NOMO-1 treated with dmso at 0.1 percent for 144 hours (cell line): ENCODE results near the gene EHBP1L1.
"Not testable (repeated sequence)": the region's sequence is repeated elsewhere in the genome, so short reads cannot be mapped to it uniquely, and the experiment has no call there.

Experiments
- DNase-seq: peaks from one replicate; lab custom pipeline; 2025; ENCODE audit not compliant: unreplicated experiment; lab: John Stamatoyannopoulos, UW

Gene EHBP1L1

DNA sequence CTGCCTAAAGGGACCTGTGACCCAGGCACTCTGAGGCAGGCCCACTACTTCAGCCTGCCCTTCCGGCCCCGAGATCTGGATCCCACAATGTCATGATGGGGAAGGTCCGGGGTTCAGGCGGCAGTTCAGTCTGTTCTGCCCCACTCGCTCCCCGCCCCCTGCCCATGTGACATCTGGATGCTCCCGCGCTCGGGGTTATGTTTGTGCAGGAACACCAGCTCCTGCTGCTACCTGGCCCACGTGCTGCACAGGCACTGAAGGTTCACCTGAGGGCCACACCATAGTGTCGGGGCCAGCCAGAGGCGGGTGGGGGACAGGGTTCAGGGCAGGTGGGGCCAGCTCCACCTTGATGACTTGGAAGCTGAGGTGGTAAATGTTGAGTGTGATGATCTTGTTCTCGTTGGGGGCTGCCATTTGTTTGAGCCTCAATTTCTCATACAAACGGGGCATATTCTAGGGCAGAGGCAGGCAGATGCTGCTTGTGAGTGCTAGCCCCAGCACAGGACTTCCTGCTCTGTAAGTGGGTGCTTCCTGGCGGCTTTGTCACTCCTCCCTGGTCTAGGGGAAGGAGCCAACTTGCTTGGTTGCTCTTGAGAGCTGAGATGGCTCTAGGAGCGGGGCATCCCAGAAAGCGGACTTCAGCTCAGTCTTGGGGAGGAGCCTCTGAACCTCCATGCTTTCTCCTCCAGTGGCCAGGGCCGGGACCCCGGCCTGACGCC lies 57.7 kb downstream of the EHBP1L1 start:
- DNase-seq, result no peak

DNA sequence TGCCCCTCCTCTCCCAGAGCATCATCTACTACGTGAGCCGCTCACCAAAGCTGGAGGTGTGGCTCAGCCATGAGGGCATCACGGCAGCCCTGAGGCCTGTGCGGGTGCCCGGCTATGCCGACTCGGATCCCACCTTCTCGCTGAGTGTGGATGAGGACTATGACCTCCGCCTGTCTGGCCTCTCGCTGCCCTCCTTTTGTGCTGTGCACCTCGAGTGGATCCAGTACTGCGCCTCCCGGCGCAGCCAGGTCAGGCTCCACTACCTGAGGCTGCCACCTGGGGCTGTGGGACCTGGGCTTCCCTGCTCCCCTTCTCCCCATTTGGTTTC lies 58.2 kb downstream of the EHBP1L1 start:
- no peak for DNase-seq

DNA sequence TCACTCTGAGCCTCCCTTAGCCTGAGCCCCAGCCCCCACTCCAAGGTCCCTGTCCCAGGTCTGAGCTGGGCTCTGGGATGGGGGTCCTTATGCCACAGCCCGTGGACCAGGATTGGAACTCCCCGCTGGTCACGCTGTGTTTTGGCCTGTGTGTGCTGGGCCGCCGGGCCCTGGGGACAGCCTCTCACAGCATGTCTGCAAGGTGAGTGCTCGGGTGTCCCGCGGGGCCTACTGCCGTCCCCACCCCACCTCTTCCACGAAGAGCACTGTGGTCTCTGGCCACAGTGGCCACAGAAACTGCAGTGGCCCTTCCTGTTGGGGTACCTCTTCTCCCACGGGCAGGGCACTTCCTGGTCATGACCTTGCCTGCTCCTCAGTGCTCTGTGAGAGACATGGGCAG lies 58.6 kb downstream of the EHBP1L1 start:
- DNase-seq, result no peak

DNA sequence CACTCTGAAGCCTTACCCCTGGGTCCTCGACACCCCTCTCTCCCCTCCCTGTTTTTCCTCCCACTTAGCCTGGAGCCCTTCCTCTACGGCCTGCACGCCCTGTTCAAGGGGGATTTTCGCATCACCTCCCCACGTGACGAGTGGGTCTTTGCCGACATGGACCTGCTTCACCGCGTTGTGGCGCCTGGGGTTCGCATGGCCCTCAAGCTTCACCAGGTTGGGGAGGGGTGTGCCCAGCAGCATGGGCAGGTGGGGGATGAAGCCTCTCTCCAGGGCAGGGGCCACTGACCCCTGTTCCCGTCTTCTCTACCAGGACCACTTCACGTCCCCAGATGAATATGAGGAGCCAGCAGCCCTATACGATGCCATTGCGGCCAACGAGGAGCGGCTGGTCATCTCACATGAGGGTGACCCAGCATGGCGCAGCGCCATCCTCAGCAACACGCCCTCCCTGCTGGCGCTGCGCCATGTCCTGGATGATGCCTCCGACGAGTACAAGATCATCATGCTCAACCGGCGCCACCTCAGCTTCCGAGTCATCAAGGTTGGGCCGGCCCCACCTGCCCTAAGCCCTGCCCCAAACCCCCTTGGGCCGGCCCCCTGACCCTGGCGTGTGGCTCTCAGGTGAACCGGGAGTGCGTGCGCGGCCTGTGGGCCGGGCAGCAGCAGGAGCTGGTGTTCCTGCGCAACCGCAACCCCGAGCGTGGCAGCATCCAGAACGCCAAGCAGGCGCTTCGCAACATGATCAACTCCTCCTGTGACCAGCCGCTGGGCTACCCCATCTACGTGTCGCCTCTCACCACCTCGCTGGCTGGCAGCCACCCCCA lies 59.3 kb downstream of the EHBP1L1 start:
- no peak for DNase-seq

DNA sequence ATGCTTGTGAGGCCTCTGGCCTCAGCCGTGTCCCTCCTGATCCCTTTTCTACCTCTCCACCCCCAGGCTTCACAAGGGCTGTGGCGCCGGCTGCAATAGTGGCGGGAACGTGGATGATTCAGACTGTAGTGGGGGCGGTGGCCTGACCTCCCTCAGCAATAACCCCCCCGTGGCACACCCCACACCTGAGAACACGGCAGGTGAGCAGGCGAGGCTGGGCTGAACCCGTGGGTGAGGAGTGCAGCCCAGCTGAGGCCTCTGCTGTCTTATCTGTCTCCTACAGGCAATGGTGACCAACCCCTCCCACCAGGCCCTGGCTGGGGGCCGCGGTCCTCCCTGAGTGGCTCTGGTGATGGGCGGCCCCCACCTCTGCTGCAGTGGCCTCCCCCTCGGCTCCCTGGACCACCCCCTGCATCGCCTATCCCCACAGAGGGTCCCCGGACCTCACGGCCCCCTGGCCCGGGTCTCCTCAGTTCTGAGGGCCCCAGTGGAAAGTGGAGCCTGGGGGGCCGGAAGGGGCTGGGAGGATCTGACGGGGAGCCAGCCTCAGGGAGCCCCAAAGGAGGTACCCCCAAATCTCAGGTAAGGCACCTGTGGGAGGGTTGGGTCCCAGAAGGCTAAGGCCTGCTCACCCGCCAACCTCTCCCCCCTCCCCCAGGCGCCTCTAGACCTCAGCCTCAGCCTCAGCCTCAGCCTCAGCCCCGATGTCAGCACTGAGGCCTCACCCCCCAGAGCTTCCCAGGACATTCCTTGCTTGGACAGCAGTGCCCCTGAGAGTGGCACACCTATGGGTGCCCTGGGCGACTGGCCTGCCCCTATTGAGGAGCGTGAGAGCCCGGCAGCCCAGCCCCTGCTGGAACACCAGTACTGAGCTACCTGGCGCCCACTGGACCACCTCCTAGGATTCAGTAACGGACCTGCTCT lies 60.5 kb downstream of the EHBP1L1 start:
- DNase-seq, result no peak

DNA sequence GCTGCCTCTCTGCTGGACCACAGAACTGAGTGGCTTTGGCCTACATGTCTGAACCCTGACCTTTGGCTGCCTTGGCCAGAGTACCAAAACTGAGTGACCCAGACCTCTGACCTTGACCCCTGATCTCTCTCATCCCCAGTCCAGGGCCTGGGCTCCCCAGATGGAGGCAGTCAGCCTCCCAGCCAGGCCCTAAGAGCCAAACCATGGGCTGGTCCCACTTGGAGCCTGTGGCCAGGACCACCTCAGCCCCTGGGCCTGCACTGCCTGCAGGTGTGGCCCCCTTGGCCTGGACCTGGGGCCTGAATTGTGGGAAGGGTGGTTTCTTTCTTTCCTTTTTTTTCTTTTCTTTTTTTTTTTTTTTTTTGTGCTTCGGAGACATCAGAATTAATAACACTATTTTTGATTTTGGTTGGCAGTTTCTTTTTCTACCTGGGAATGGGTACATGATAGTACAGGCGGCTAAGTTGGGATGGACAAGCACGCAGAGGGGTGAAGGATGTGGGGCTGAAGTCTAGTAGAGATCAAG lies 61.2 kb downstream of the EHBP1L1 start:
- no peak for DNase-seq

DNA sequence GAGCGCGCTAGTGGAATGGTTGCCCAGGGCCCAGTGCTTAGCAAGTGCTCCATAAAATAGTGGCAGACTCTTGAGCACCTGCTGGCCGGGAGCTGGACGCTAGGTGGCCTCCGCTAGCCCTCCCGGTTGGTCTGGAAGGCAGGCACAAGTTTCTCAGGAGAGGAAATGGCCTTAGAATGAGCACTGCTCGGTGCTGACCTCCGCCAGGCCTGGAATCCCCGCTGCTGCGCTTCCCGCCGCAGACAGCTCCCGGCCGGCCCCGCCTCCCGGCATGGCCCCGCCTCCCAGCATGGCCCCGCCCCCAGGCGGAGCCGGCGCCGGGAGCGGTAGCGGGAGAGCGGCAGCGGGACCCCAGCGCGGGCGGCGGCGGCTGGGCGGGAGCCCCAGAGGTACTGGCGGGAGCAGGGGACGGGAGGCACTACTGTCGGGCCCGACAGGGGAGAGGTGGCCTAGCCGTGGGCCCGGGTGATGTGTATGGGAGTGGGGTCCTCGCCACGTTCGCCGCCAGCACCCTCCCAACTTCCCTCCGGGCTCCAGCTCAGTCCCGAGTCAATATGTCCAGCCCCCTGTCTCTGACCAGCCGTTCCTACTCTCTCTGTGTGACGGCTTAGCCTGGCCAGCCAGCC lies 62.1 kb downstream of the EHBP1L1 start, which contains the start of gene SIPA1:
Gene SIPA1, plus strand, starts transcription at position 308 of the 626 bp plus-strand sequence. CDS start 2,821 bp downstream, outside the sequence.
- DNase-seq, result peak; percentile 24

DNA sequence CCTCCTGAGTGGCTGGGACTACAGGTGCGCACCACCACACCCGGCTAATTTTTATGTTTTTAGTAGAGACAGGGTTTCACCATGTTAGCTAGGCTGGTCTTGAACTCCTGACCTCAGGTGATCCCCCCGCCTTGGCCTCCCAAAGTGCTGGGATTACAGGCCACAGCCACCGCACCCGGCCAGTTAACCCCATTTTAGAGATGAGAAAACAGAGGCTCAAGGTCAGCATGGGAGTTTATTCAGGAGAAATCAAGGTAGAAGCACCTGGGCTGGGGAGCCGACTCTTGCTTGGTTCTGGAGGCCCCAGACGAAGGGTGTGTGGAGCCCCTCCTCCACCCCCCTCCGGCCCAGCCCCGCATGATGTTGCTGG lies 63.4 kb downstream of the EHBP1L1 start:
- DNase-seq, result not testable (repeated sequence)

DNA sequence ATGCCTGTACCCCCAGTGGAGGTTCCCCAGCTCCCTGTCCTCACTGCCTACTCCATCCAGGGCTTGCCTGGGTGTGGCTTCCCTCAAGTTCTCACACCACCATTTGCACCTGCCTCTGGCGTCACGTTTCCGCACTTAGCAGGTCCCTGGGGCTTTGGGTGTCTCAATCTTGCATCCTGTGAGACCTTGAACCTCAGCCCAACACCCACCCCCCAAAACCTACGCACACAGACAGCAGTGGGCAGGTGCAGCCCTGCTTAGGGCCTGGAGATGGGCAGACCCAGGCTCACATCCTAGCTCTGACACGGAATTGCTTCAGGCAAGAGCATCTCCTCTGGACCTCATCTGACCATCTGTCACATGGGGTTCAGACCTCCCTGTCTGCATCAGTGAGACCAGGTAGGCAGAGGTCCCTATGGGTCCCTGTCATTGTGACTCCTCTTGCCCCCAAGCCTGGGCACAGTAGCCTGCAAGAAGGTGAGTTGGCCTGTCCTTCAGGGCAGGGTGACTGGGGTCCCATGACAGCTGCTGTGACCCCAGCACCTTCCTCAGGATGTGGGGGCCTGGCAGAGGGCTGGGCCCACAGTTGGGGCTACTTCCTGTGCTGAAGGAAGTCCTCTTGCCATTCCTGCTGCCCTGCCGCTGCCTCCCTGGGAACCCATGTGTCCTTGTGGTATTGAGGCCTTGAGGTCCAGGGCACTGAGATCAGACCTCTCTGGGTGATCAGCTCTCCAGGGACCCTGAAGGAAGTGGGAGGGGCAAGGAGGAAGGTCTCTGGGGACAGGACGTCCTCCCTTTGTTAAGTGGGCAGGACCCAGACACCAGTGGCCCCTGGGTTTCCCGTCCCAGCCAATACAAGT lies 64.0 kb downstream of the EHBP1L1 start:
- DNase-seq, result no peak

DNA sequence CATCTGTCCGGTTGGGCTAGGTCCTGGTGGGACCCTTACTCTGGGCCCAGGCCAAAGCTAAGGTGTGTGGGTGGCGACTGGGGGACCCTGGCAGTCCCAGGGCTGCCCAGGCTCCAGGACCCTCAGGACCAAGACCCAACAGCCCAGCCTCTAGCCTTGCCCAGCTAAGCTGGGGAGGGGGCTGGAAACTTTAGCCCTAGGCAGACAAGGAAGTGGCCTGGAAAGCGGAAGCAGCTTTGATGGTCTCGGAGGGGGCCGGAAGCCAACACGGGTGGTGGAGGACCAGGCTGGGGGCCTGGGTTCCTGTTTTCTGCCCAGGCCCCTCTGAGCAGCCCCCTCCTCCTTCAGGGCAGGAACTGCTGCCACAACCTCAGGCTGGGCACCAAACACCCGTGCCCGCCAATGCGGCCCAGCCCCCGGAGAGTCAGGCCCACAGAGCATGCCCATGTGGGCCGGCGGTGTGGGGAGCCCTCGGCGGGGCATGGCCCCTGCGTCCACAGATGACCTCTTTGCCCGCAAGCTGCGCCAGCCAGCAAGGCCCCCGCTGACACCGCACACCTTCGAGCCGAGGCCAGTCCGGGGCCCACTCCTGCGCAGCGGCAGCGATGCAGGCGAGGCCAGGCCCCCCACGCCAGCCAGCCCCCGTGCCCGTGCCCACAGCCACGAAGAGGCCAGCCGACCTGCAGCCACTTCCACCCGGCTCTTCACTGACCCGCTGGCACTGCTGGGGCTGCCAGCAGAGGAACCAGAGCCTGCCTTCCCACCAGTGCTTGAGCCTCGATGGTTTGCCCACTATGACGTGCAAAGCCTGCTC lies 64.8 kb downstream of the EHBP1L1 start:
- DNase-seq, result peak; percentile 85

DNA sequence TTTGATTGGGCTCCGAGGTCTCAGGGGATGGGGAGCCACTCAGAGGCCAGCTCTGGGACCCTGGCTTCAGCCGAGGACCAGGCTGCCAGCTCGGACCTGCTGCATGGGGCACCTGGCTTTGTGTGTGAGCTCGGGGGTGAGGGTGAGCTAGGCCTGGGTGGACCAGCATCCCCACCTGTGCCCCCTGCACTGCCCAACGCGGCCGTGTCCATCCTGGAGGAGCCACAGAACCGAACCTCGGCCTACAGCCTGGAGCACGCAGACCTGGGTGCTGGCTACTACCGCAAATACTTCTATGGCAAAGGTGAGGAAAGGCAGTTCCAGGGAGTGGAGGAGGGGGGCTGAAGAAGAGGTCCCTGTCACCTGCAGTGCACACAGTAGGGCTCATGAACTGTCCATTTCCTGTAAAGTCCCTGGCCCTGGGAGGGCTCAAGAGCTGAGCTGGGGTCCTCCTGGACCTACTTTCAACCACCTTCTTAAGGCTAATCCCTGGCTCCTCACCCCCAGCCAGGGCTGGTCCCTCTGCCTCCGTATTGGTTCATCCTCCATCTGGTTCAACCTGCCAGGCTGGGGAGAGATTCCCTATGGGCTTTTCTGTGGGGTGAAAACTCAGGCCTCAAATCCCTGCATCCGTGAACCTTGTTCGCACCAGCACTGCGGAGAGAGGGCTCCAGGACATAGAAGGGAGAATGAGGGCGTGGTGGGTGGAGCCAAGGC lies 65.6 kb downstream of the EHBP1L1 start:
- no peak for DNase-seq
